ENCODE data around the gene CPNE4.

CPNE4 gene

GRCh38 chr3:131669600-131669999, 365.2 kb downstream of the CPNE4 start:
- DNase-seq: no peak

- no peak for DNase-seq
These were observed 376.0 kb downstream of the CPNE4 start for GRCh38 chr3:131658771-131659170.

GRCh38 chr3:131658115-131658514, 376.7 kb downstream of the CPNE4 start:
- DNase-seq: no peak

GRCh38 chr3:131655070-131655690, 379.6 kb downstream of the CPNE4 start:
- no peak for DNase-seq

GRCh38 chr3:131645638-131646037, 389.2 kb downstream of the CPNE4 start:
- DNase-seq: no peak

GRCh38 chr3:131636266-131636775, 398.5 kb downstream of the CPNE4 start:
- no peak for DNase-seq

- DNase-seq: no peak
These were observed 404.0 kb downstream of the CPNE4 start for GRCh38 chr3:131630807-131631206.

- DNase-seq: no peak
These were observed 404.7 kb downstream of the CPNE4 start for GRCh38 chr3:131630097-131630496.

GRCh38 chr3:131623431-131623830, 411.4 kb downstream of the CPNE4 start:
- DNase-seq: no peak

- DNase-seq: no peak
These were observed 412.1 kb downstream of the CPNE4 start for GRCh38 chr3:131622726-131623125.

- no peak for DNase-seq
These were observed 413.8 kb downstream of the CPNE4 start for GRCh38 chr3:131620977-131621376.

- no peak for DNase-seq
These were observed 415.0 kb downstream of the CPNE4 start for GRCh38 chr3:131619821-131620220.

GRCh38 chr3:131616719-131617118, 418.1 kb downstream of the CPNE4 start:
- no peak for DNase-seq

GRCh38 chr3:131612745-131613144, 422.1 kb downstream of the CPNE4 start:
- no peak for DNase-seq

GRCh38 chr3:131610174-131610573, 424.6 kb downstream of the CPNE4 start:
- DNase-seq: no peak

GRCh38 chr3:131608741-131609140, 426.1 kb downstream of the CPNE4 start:
- no peak for DNase-seq

- no peak for DNase-seq
These were observed 426.5 kb downstream of the CPNE4 start for GRCh38 chr3:131608296-131608695.

- DNase-seq: no peak
These were observed 428.9 kb downstream of the CPNE4 start for GRCh38 chr3:131605916-131606315.

- no peak for DNase-seq
These were observed 432.6 kb downstream of the CPNE4 start for GRCh38 chr3:131602011-131602779.

- DNase-seq: no peak
These were observed 437.0 kb downstream of the CPNE4 start for GRCh38 chr3:131597816-131598215.

GRCh38 chr3:131596884-131597283, 437.9 kb downstream of the CPNE4 start:
- no peak for DNase-seq

- DNase-seq: no peak
These were observed 443.3 kb downstream of the CPNE4 start for GRCh38 chr3:131591394-131592014.

- no peak for DNase-seq
These were observed 448.5 kb downstream of the CPNE4 start for GRCh38 chr3:131586277-131586676.

- DNase-seq: no peak
These were observed 452.4 kb downstream of the CPNE4 start for GRCh38 chr3:131582438-131582837.

Data from activated CD4-positive, alpha-beta T cell treated with anti-CD3 and anti-CD28 coated beads, Interleukin-2, amount 50 U/mL, for 4 hours (primary cell).